ENCODE results near the gene CENPB.

Gene CENPB

GRCh38 chr20:3749087-3749688, 37.4 kb downstream of the CENPB start:
- Histone ChIP-seq H3K9ac (ENCODE audit: low read depth, low read length) (no peak overlapping the region), H3K27me3 (ENCODE audit: control insufficient read depth, insufficient read depth, low read length) (peaks cover 54% of the 10 kb centered on the region), H3K4me3 (ENCODE audit: low read depth, low read length) (peak overlapping the region; percentile 39), H3K9me3 (ENCODE audit: control insufficient read depth, insufficient read depth, low read length) (no peaks in the 10 kb centered on the region), H3K4me1 (ENCODE audit: control insufficient read depth, insufficient read depth, low read length) (peaks cover 5% of the 10 kb centered on the region), H3K36me3 (ENCODE audit: control insufficient read depth, insufficient read depth, low read length) (peaks cover 1% of the 10 kb centered on the region)

- H3K9ac ChIP-seq (ENCODE audit: low read depth, low read length) = no peak overlapping the region
These were observed 38.5 kb downstream of the CENPB start for GRCh38 chr20:3748073-3748472.

GRCh38 chr20:3747471-3747870, 39.1 kb downstream of the CENPB start:
- H3K36me3 ChIP-seq (ENCODE audit: control insufficient read depth, insufficient read depth, low read length) = no peaks in the 10 kb centered on the region
- H3K4me1 ChIP-seq (ENCODE audit: control insufficient read depth, insufficient read depth, low read length) = peaks cover 1% of the 10 kb centered on the region
- no peak overlapping the region for H3K9ac ChIP-seq (ENCODE audit: low read depth, low read length)
- peaks cover 58% of the 10 kb centered on the region for H3K27me3 ChIP-seq (ENCODE audit: control insufficient read depth, insufficient read depth, low read length)
- no peaks in the 10 kb centered on the region for H3K9me3 ChIP-seq (ENCODE audit: control insufficient read depth, insufficient read depth, low read length)
- no peak overlapping the region for H3K4me3 ChIP-seq (ENCODE audit: low read depth, low read length)

More at GRCh38 chr20:3748073-3748472, 38.5 kb downstream of the CENPB start:
- peaks cover 2% of the 10 kb centered on the region for H3K4me1 ChIP-seq (ENCODE audit: control insufficient read depth, insufficient read depth, low read length)
- peaks cover 58% of the 10 kb centered on the region for H3K27me3 ChIP-seq (ENCODE audit: control insufficient read depth, insufficient read depth, low read length)
- no peaks in the 10 kb centered on the region for H3K36me3 ChIP-seq (ENCODE audit: control insufficient read depth, insufficient read depth, low read length)
- no peaks in the 10 kb centered on the region for H3K9me3 ChIP-seq (ENCODE audit: control insufficient read depth, insufficient read depth, low read length)
- no peak overlapping the region for H3K4me3 ChIP-seq (ENCODE audit: low read depth, low read length)

- Histone ChIP-seq H3K4me3 (ENCODE audit: low read depth, low read length) (peak overlapping the region; percentile 52), H3K36me3 (ENCODE audit: control insufficient read depth, insufficient read depth, low read length) (no peaks in the 10 kb centered on the region), H3K4me1 (ENCODE audit: control insufficient read depth, insufficient read depth, low read length) (no peaks in the 10 kb centered on the region), H3K9me3 (ENCODE audit: control insufficient read depth, insufficient read depth, low read length) (no peaks in the 10 kb centered on the region), H3K27me3 (ENCODE audit: control insufficient read depth, insufficient read depth, low read length) (peaks cover 51% of the 10 kb centered on the region), H3K9ac (ENCODE audit: low read depth, low read length) (peak overlapping the region; percentile 74)
These were observed 40.8 kb downstream of the CENPB start for GRCh38 chr20:3745686-3746173.

GRCh38 chr20:3744806-3745685, 41.5 kb downstream of the CENPB start:
- Histone ChIP-seq H3K27me3 (ENCODE audit: control insufficient read depth, insufficient read depth, low read length) (peaks cover 44% of the 10 kb centered on the region), H3K4me1 (ENCODE audit: control insufficient read depth, insufficient read depth, low read length) (no peaks in the 10 kb centered on the region), H3K4me3 (ENCODE audit: low read depth, low read length) (peak overlapping the region; percentile 75), H3K36me3 (ENCODE audit: control insufficient read depth, insufficient read depth, low read length) (no peaks in the 10 kb centered on the region), H3K9me3 (ENCODE audit: control insufficient read depth, insufficient read depth, low read length) (no peaks in the 10 kb centered on the region), H3K9ac (ENCODE audit: low read depth, low read length) (peak overlapping the region; percentile 74)

- no peaks in the 10 kb centered on the region for H3K9me3 ChIP-seq (ENCODE audit: control insufficient read depth, insufficient read depth, low read length)
- no peak overlapping the region for H3K4me3 ChIP-seq (ENCODE audit: low read depth, low read length)
- peaks cover 39% of the 10 kb centered on the region for H3K27me3 ChIP-seq (ENCODE audit: control insufficient read depth, insufficient read depth, low read length)
- no peaks in the 10 kb centered on the region for H3K4me1 ChIP-seq (ENCODE audit: control insufficient read depth, insufficient read depth, low read length)
- no peaks in the 10 kb centered on the region for H3K36me3 ChIP-seq (ENCODE audit: control insufficient read depth, insufficient read depth, low read length)
- no peak overlapping the region for H3K9ac ChIP-seq (ENCODE audit: low read depth, low read length)
These were observed 42.5 kb downstream of the CENPB start for GRCh38 chr20:3744037-3744436.

- Histone ChIP-seq H3K9me3 (ENCODE audit: control insufficient read depth, insufficient read depth, low read length) (no peaks in the 10 kb centered on the region), H3K27me3 (ENCODE audit: control insufficient read depth, insufficient read depth, low read length) (peaks cover 32% of the 10 kb centered on the region), H3K4me3 (ENCODE audit: low read depth, low read length) (no peak overlapping the region), H3K36me3 (ENCODE audit: control insufficient read depth, insufficient read depth, low read length) (no peaks in the 10 kb centered on the region), H3K4me1 (ENCODE audit: control insufficient read depth, insufficient read depth, low read length) (no peaks in the 10 kb centered on the region), H3K9ac (ENCODE audit: low read depth, low read length) (no peak overlapping the region)
These were observed 43.3 kb downstream of the CENPB start for GRCh38 chr20:3743251-3743650.

- Histone ChIP-seq H3K36me3 (ENCODE audit: control insufficient read depth, insufficient read depth, low read length) (no peaks in the 10 kb centered on the region), H3K9me3 (ENCODE audit: control insufficient read depth, insufficient read depth, low read length) (no peaks in the 10 kb centered on the region)
These were observed 44.6 kb downstream of the CENPB start for GRCh38 chr20:3741836-3742458.

GRCh38 chr20:3740615-3741301, 45.8 kb downstream of the CENPB start:
- Histone ChIP-seq H3K4me1 (ENCODE audit: control insufficient read depth, insufficient read depth, low read length) (no peaks in the 10 kb centered on the region), H3K9ac (ENCODE audit: low read depth, low read length) (no peak overlapping the region), H3K36me3 (ENCODE audit: control insufficient read depth, insufficient read depth, low read length) (no peaks in the 10 kb centered on the region), H3K9me3 (ENCODE audit: control insufficient read depth, insufficient read depth, low read length) (no peaks in the 10 kb centered on the region), H3K27me3 (ENCODE audit: control insufficient read depth, insufficient read depth, low read length) (peaks cover 12% of the 10 kb centered on the region), H3K4me3 (ENCODE audit: low read depth, low read length) (no peak overlapping the region)

More at GRCh38 chr20:3741836-3742458, 44.6 kb downstream of the CENPB start:
- peaks cover 20% of the 10 kb centered on the region for H3K27me3 ChIP-seq (ENCODE audit: control insufficient read depth, insufficient read depth, low read length)
- no peaks in the 10 kb centered on the region for H3K4me1 ChIP-seq (ENCODE audit: control insufficient read depth, insufficient read depth, low read length)
- no peak overlapping the region for H3K4me3 ChIP-seq (ENCODE audit: low read depth, low read length)
- H3K9ac ChIP-seq (ENCODE audit: low read depth, low read length) = no peak overlapping the region

GRCh38 chr20:3739926-3740451, 46.6 kb downstream of the CENPB start:
- Histone ChIP-seq H3K4me1 (ENCODE audit: control insufficient read depth, insufficient read depth, low read length) (no peaks in the 10 kb centered on the region), H3K4me3 (ENCODE audit: low read depth, low read length) (no peak overlapping the region), H3K36me3 (ENCODE audit: control insufficient read depth, insufficient read depth, low read length) (no peaks in the 10 kb centered on the region), H3K27me3 (ENCODE audit: control insufficient read depth, insufficient read depth, low read length) (peaks cover 10% of the 10 kb centered on the region), H3K9ac (ENCODE audit: low read depth, low read length) (no peak overlapping the region), H3K9me3 (ENCODE audit: control insufficient read depth, insufficient read depth, low read length) (no peaks in the 10 kb centered on the region)

Measured in iPS-15b (cell line).